Vagina (tissue), 2 donors: ENCODE measurements around the gene SBF2. TPM values are rescaled to one million over a fixed set of nuclear protein-coding genes. Genes with fewer than 3 reads are reported as not detected.

Experiments used
- DNase-seq, 2 donors: peaks; one replicate each; pipeline ENCODE4 v3.0.0-alpha.2; 2017; ENCODE audit errors: extremely low spot score in 2 of 2
- H3K27ac ChIP-seq: fragments of 200-600 bp; sonication (generic); one replicate; pipeline ENCODE4 v1.5.1; 2019
- H3K27me3 ChIP-seq: fragments of 200-600 bp; sonication (generic); one replicate; pipeline ENCODE4 v1.5.1; 2019
- H3K36me3 ChIP-seq, 2 donors: fragments of 200-600 bp; sonication (generic); one replicate each; pipeline ENCODE4 v1.5.1; 2017 to 2019
- H3K4me1 ChIP-seq: fragments of 200-600 bp; sonication (generic); one replicate; pipeline ENCODE4 v1.5.1; 2019
- H3K4me3 ChIP-seq, 2 donors: fragments of 200-600 bp; sonication (generic); 1 replicate in 1 of 2; 2 replicates in 1 of 2; pipeline ENCODE4 v1.5.1; 2016 to 2019
- H3K9me3 ChIP-seq: fragments of 200-600 bp; sonication (generic); one replicate; pipeline ENCODE4 v1.5.1; 2019
- POLR2A ChIP-seq, 2 donors: fragments of 450-650 bp; IDR thresholded peaks; one replicate each; pipeline ENCODE4 v1.6.1; 2017; ENCODE audit warnings: antibody characterized with exemption in 2 of 2, mild to moderate bottlenecking in 2 of 2, moderate library complexity in 2 of 2
- POLR2AphosphoS5 ChIP-seq, 2 donors: sonication (generic); formaldehyde crosslinking; IDR thresholded peaks; one replicate each; pipeline ENCODE4 v1.9.0; 2017; ENCODE audit warnings: antibody characterized with exemption in 2 of 2, mild to moderate bottlenecking in 2 of 2, low read depth in 1 of 2; ENCODE audit not compliant: insufficient read depth in 1 of 2
- intact Hi-C: fragments of 100-400 bp; cut with DNase I; formaldehyde crosslinking; loops from one replicate; pipeline ENCODE4 v1.15.1; 2023
- total RNA-seq: library from RNA; depleted of rRNA; stranded (reverse); fragments of >200 nt; gene quantifications from one replicate; pipeline ENCODE4 v1.2.3, GENCODE V29; 2016
- TF ChIP-seq, protein P1 (sequence below), 3 experiments: fragments of 450-650 bp in 2 of 3; fragments of 200-600 bp in 1 of 3; sonication (generic) in 1 of 3; IDR thresholded peaks; one replicate each; pipeline ENCODE4 v1.5.1; 2017 to 2019; ENCODE audit warnings: antibody characterized with exemption in 3 of 3, mild to moderate bottlenecking in 2 of 3, moderate library complexity in 2 of 3

Gene SBF2
- total RNA-seq, 1 donor from 2014 or later, result 69.5 TPM

DNA sequence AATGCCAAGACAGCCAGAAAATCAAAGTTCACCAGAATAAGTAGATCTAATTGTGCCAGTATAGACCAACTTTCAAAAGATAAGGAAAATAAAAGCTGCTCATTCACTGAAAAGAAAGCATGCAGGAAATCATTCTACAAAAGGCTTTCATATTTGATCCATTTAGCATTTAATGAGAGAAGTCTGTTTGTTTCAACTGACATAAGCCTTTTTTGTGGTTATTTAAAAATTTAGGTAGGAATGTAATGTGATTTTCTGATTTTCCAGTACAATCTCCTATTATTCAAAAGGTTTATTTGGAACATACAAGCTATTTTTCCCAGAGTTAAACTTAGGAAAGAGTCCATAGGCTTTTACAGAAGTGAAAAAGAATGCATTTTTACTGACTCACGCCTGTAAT is 92.7 kb downstream of the SBF2 start:
- DNase-seq, result no peak
- intact Hi-C loops, result no loop called here
- H3K4me3 ChIP-seq, result no peak overlapping the region
- no peak for TF ChIP-seq POLR2AphosphoS5 (IDR thresholded peaks at IDR 0.05; ENCODE audit: insufficient read depth in 1 of 2, low read depth in 1 of 2)
- TF ChIP-seq, protein P1, sequence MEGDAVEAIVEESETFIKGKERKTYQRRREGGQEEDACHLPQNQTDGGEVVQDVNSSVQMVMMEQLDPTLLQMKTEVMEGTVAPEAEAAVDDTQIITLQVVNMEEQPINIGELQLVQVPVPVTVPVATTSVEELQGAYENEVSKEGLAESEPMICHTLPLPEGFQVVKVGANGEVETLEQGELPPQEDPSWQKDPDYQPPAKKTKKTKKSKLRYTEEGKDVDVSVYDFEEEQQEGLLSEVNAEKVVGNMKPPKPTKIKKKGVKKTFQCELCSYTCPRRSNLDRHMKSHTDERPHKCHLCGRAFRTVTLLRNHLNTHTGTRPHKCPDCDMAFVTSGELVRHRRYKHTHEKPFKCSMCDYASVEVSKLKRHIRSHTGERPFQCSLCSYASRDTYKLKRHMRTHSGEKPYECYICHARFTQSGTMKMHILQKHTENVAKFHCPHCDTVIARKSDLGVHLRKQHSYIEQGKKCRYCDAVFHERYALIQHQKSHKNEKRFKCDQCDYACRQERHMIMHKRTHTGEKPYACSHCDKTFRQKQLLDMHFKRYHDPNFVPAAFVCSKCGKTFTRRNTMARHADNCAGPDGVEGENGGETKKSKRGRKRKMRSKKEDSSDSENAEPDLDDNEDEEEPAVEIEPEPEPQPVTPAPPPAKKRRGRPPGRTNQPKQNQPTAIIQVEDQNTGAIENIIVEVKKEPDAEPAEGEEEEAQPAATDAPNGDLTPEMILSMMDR (IDR thresholded peaks at IDR 0.05), result no peak
- no peak for TF ChIP-seq POLR2A (IDR thresholded peaks at IDR 0.05)
- no peak overlapping the region for H3K27ac ChIP-seq
- H3K36me3 ChIP-seq, result no peaks in the 10 kb centered on the region
- H3K27me3 ChIP-seq, result no peaks in the 10 kb centered on the region
- H3K9me3 ChIP-seq, result peaks cover 12% of the 10 kb centered on the region
- no peaks in the 10 kb centered on the region for H3K4me1 ChIP-seq

DNA sequence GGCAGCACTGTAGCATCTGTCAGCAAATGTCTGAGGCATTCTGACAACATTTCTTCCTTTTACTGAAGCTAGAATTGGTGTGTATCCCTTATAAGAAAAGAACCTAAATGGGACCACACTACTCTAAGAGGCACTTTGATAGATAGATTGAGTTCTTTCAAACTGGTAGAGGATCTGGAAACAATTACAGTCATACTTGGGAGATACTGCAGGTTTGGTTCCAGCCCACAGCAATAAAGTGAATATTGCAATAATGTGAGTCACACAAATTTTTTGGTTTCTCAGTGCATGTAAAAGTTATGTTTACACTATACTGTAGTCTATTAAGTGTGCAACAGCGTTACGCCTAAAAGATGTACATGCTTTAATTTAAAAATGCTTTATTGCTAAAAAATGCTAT is 96.9 kb downstream of the SBF2 start:
- Histone ChIP-seq H3K4me3 (no peak overlapping the region), H3K36me3 (no peaks in the 10 kb centered on the region), H3K4me1 (no peaks in the 10 kb centered on the region), H3K27ac (no peak overlapping the region), H3K27me3 (no peaks in the 10 kb centered on the region), H3K9me3 (no peaks in the 10 kb centered on the region)
- intact Hi-C loops, result no loop called here
- DNase-seq, result no peak
- TF ChIP-seq, protein P1 (IDR thresholded peaks at IDR 0.05), result no peak
- TF ChIP-seq POLR2AphosphoS5 (IDR thresholded peaks at IDR 0.05; ENCODE audit: insufficient read depth in 1 of 2, low read depth in 1 of 2), result no peak
- TF ChIP-seq POLR2A (IDR thresholded peaks at IDR 0.05), result no peak

DNA sequence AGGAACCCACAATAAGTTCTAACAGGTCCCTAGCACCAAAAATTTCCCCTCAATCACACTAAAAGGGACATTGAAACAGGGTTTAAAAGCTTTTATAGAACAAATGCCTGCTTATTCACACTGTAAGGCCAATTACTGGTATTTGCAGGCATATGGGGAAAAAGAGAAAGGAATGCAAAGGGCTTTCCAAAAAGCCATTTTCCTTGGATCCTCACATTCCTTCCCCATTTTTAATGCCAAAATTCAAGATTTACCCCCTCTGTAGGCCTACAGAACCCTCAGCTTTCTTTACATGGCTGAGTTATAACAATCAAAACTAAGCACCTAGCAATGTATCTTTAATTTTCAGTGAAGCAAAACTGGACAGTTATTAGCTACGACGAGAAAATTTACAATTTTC is 102.0 kb downstream of the SBF2 start:
- intact Hi-C loops, result no loop called here
- no peak for TF ChIP-seq POLR2A (IDR thresholded peaks at IDR 0.05)
- TF ChIP-seq POLR2AphosphoS5 (IDR thresholded peaks at IDR 0.05; ENCODE audit: insufficient read depth in 1 of 2, low read depth in 1 of 2), result no peak
- TF ChIP-seq, protein P1 (IDR thresholded peaks at IDR 0.05), result no peak
- no peaks in the 10 kb centered on the region for H3K36me3 ChIP-seq
- H3K27ac ChIP-seq, result no peak overlapping the region
- no peaks in the 10 kb centered on the region for H3K4me1 ChIP-seq
- H3K27me3 ChIP-seq, result no peaks in the 10 kb centered on the region
- H3K4me3 ChIP-seq, result no peak overlapping the region
- no peaks in the 10 kb centered on the region for H3K9me3 ChIP-seq
- no peak for DNase-seq

DNA sequence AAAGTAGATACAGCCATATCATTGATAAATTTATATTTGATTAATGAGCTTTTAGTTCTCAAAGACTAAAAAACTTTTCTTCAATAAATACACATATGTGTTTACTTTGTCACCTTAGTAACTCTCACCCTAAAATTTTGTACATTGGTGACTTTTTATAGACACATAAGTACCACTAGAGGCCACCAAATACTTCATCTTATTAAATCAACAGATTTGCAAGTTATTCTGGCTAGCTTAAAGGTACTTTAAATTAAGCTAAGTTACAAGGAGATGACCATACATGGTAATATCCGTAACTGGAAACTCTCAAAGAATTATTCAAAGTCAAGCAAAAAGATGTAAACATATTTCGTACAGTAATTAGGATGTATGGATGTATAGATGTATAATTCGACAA is 112.2 kb downstream of the SBF2 start:
- no peak for DNase-seq
- H3K4me1 ChIP-seq, result no peaks in the 10 kb centered on the region
- no peaks in the 10 kb centered on the region for H3K9me3 ChIP-seq
- H3K4me3 ChIP-seq, result no peak overlapping the region
- no peaks in the 10 kb centered on the region for H3K27me3 ChIP-seq
- no peaks in the 10 kb centered on the region for H3K36me3 ChIP-seq
- TF ChIP-seq, protein P1 (IDR thresholded peaks at IDR 0.05), result no peak
- TF ChIP-seq POLR2A (IDR thresholded peaks at IDR 0.05) (no peak), POLR2AphosphoS5 (IDR thresholded peaks at IDR 0.05; ENCODE audit: insufficient read depth in 1 of 2, low read depth in 1 of 2) (no peak)
- intact Hi-C loops, result no loop called here
- no peak overlapping the region for H3K27ac ChIP-seq

DNA sequence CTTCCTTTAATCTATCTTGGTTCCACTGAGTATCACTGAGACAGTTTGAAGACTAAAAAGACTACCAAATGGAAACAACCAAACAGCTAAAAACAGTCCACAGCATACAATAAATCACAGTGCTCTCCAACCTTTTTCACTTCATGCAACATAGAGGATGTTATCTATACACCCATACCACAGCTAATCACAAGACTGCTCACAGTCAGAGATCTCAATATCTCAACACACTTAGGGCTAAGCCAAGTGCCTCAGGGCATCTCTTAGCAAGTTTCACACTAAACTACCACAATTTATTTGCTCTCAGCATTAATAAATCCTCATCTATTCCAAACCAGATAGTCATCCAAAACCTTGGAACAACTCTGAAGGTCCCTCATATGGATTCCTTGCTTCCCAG is 129.4 kb downstream of the SBF2 start:
- H3K9me3 ChIP-seq, result no peaks in the 10 kb centered on the region
- H3K4me1 ChIP-seq, result peaks cover 16% of the 10 kb centered on the region
- intact Hi-C loops, result no loop called here
- DNase-seq, result no peak
- no peaks in the 10 kb centered on the region for H3K27me3 ChIP-seq
- TF ChIP-seq, protein P1 (IDR thresholded peaks at IDR 0.05), result no peak
- TF ChIP-seq POLR2AphosphoS5 (IDR thresholded peaks at IDR 0.05; ENCODE audit: insufficient read depth in 1 of 2, low read depth in 1 of 2) (no peak), POLR2A (IDR thresholded peaks at IDR 0.05) (no peak)
- H3K27ac ChIP-seq, result no peak overlapping the region
- H3K36me3 ChIP-seq, result no peaks in the 10 kb centered on the region
- H3K4me3 ChIP-seq, result no peak overlapping the region
